ENCODE data around the gene PTPN22.

The PTPN22 gene

DNA sequence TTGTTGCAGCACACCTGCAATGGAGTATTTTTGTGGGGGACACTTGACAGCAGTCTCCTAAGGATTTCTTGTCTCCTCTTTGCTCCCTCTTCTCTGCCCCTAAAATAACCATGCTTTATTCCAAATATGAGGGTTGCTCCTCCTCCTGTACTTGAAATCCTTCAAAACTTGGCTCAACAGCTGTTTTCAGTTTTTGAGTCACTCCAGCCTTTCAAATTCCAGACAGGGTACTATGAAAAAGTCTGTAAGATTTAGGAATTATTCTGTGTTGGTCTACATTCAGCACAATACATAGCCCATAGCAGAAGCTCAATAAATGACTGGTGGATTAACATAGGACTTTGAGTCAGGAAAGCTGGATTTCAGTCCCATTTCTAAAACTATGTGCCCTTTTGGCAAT, 27.6 kb upstream of the PTPN22 start:
- peaks cover 28% of the 10 kb centered on the region for H3K4me1 ChIP-seq (ENCODE audit: insufficient read depth, low read length, poor library complexity, severe bottlenecking)
- H3K36me3 ChIP-seq (ENCODE audit: insufficient read depth, low read length) = peaks cover 16% of the 10 kb centered on the region; the same call in 1 of the 2 replicates
- no peaks in the 10 kb centered on the region for H3K9me2 ChIP-seq (replicated peaks; ENCODE audit: low read depth, low read length)
- no peaks in the 10 kb centered on the region for H3F3A ChIP-seq (ENCODE audit: low read depth)
- TF ChIP-seq EZH2phosphoT487 (IDR thresholded peaks at IDR 0.05; ENCODE audit: borderline replicate concordance) (no peak), CTCF (conservative IDR thresholded peaks at IDR 0.05; ENCODE audit: low read length) (no peak)
- peak overlapping the region; percentile 17 for H3K4me2 ChIP-seq (ENCODE audit: low read depth, low read length, poor library complexity, severe bottlenecking)
- no peak overlapping the region for H3K9ac ChIP-seq (ENCODE audit: low read depth, low read length, poor library complexity, severe bottlenecking)
- no peak overlapping the region for H2AFZ ChIP-seq (ENCODE audit: low read length)
- H3K27me3 ChIP-seq (ENCODE audit: insufficient read depth, low read length, poor library complexity, severe bottlenecking) = no peaks in the 10 kb centered on the region
- H3K9me3 ChIP-seq (ENCODE audit: insufficient read depth, low read depth, low read length) = no peaks in the 10 kb centered on the region
- no peaks in the 10 kb centered on the region for H4K20me1 ChIP-seq (ENCODE audit: insufficient read depth, low read length, poor library complexity, severe bottlenecking)
- H3K4me3 ChIP-seq (ENCODE audit: low read length, poor library complexity, severe bottlenecking) = no peak overlapping the region
- peaks cover 31% of the 10 kb centered on the region for H3K79me2 ChIP-seq (ENCODE audit: insufficient read depth, low read length)

DNA sequence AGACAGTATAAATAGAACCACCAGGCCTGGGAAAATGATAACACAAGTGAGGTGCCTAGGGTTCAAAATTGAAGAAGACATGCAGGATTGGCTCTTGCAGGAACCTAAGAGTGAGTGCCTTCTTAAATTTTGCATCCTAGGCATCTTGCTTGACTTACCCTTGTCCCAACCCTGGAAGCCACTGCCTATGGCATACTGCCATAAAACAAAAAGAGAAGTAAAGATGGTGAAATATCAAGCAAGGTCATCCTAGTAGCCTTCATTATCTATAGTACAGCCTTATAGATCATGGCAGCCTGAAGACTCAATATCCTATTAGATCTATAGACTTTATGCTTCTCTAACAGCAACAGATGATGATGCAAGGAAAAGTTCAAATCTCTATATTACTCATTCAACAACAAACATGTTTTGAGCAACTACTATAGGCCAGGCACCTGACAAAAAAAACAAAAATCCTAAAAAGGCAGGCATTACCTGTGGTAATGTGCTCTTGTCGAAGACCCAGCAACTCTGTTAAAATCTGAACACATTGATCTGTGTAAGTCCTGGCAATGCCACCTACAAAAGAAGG, 26.8 kb upstream of the PTPN22 start:
- H3K4me3 ChIP-seq (ENCODE audit: low read length, poor library complexity, severe bottlenecking) = no peak overlapping the region
- no peaks in the 10 kb centered on the region for H3K27me3 ChIP-seq (ENCODE audit: insufficient read depth, low read length, poor library complexity, severe bottlenecking)
- H3K9me2 ChIP-seq (replicated peaks; ENCODE audit: low read depth, low read length) = no peaks in the 10 kb centered on the region
- TF ChIP-seq EZH2phosphoT487 (IDR thresholded peaks at IDR 0.05; ENCODE audit: borderline replicate concordance) (no peak), CTCF (conservative IDR thresholded peaks at IDR 0.05; ENCODE audit: low read length) (no peak)
- no peaks in the 10 kb centered on the region for H3F3A ChIP-seq (ENCODE audit: low read depth)
- no peaks in the 10 kb centered on the region for H3K9me3 ChIP-seq (ENCODE audit: insufficient read depth, low read depth, low read length)
- peaks cover 17% of the 10 kb centered on the region; the same call in 1 of the 2 replicates for H3K36me3 ChIP-seq (ENCODE audit: insufficient read depth, low read length)
- H3K79me2 ChIP-seq (ENCODE audit: insufficient read depth, low read length) = peaks cover 23% of the 10 kb centered on the region
- H3K4me2 ChIP-seq (ENCODE audit: low read depth, low read length, poor library complexity, severe bottlenecking) = no peak overlapping the region
- H3K9ac ChIP-seq (ENCODE audit: low read depth, low read length, poor library complexity, severe bottlenecking) = no peak overlapping the region
- no peak overlapping the region for H2AFZ ChIP-seq (ENCODE audit: low read length)
- no peaks in the 10 kb centered on the region for H4K20me1 ChIP-seq (ENCODE audit: insufficient read depth, low read length, poor library complexity, severe bottlenecking)
- H3K4me1 ChIP-seq (ENCODE audit: insufficient read depth, low read length, poor library complexity, severe bottlenecking) = peaks cover 21% of the 10 kb centered on the region

DNA sequence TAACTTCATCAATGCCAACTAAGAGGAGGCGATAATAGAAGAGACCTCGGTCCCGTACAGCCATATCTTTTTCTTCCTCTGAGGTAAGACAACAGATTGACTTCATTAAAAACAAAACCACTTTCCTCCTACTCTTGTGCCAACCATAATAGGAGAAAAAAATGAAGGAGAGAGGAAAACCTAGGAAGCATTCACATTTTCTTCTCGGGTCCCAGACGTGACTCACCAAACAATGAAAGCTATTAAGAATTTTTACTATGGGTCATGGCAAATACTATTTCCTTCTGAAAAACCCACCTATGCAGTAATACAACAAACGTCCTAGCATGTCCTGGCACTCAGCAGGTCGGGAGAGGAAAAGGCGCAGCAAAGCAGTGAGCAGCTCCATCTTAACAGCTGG, 24.4 kb upstream of the PTPN22 start:
- peaks cover 17% of the 10 kb centered on the region; the same call in 1 of the 2 replicates for H3K36me3 ChIP-seq (ENCODE audit: insufficient read depth, low read length)

More for the DNA sequence above, 24.4 kb upstream of the PTPN22 start:
- Histone ChIP-seq H3K9me2 (replicated peaks; ENCODE audit: low read depth, low read length) (no peaks in the 10 kb centered on the region), H3K27me3 (ENCODE audit: insufficient read depth, low read length, poor library complexity, severe bottlenecking) (no peaks in the 10 kb centered on the region), H3K9ac (ENCODE audit: low read depth, low read length, poor library complexity, severe bottlenecking) (no peak overlapping the region), H3K9me3 (ENCODE audit: insufficient read depth, low read depth, low read length) (no peaks in the 10 kb centered on the region), H3K4me3 (ENCODE audit: low read length, poor library complexity, severe bottlenecking) (no peak overlapping the region), H3K79me2 (ENCODE audit: insufficient read depth, low read length) (no peaks in the 10 kb centered on the region), H4K20me1 (ENCODE audit: insufficient read depth, low read length, poor library complexity, severe bottlenecking) (no peaks in the 10 kb centered on the region), H3K4me2 (ENCODE audit: low read depth, low read length, poor library complexity, severe bottlenecking) (no peak overlapping the region), H3K4me1 (ENCODE audit: insufficient read depth, low read length, poor library complexity, severe bottlenecking) (no peaks in the 10 kb centered on the region), H3F3A (ENCODE audit: low read depth) (no peaks in the 10 kb centered on the region), H2AFZ (ENCODE audit: low read length) (no peak overlapping the region)
- no peak for TF ChIP-seq EZH2phosphoT487 (IDR thresholded peaks at IDR 0.05; ENCODE audit: borderline replicate concordance)
- no peak for TF ChIP-seq CTCF (conservative IDR thresholded peaks at IDR 0.05; ENCODE audit: low read length)
